Mesendoderm (in vitro differentiated cells): ENCODE results near the gene SDK2.

Experiments used
- DNase-seq: peaks from one replicate; pipeline ENCODE4 v3.0.0; 2013
- H2AK5ac ChIP-seq: 2 replicates; pipeline ENCODE4 v1.6.1; 2013; ENCODE audit warnings: low read length, inconsistent platforms
- H2BK120ac ChIP-seq: 2 replicates; pipeline ENCODE4 v1.6.1; 2013; ENCODE audit warnings: low read depth, mild to moderate bottlenecking, low read length, moderate library complexity, mixed read lengths
- H2BK15ac ChIP-seq: replicated peaks from 2 replicates; pipeline ENCODE4 v1.6.1; 2013; ENCODE audit warnings: low read depth, mild to moderate bottlenecking, moderate library complexity
- H2BK5ac ChIP-seq: 2 replicates; pipeline ENCODE4 v1.6.1; 2013; ENCODE audit warnings: low read length, inconsistent platforms
- H3K18ac ChIP-seq: 2 replicates; pipeline ENCODE4 v1.6.1; 2013; ENCODE audit warnings: mild to moderate bottlenecking, low read length, mixed read lengths
- H3K23ac ChIP-seq: one replicate; pipeline ENCODE4 v1.6.1; 2013; ENCODE audit warnings: low read length
- H3K27ac ChIP-seq: 2 replicates; pipeline ENCODE4 v1.5.1; 2013; ENCODE audit warnings: low read depth, mild to moderate bottlenecking, inconsistent platforms, low read length, moderate library complexity
- H3K27me3 ChIP-seq: 2 replicates; pipeline ENCODE4 v1.6.1; 2013; ENCODE audit warnings: low read length, control low read depth, mild to moderate bottlenecking, inconsistent platforms; ENCODE audit not compliant: insufficient read depth, poor library complexity
- H3K36me3 ChIP-seq: 2 replicates; pipeline ENCODE4 v1.6.1; 2013; ENCODE audit warnings: low read length, inconsistent platforms; ENCODE audit not compliant: control insufficient read depth, insufficient read depth
- H3K4ac ChIP-seq: one replicate; pipeline ENCODE4 v1.6.1; 2013; ENCODE audit warnings: low read depth, mild to moderate bottlenecking, low read length, moderate library complexity
- H3K4me1 ChIP-seq: 2 replicates; pipeline ENCODE4 v1.6.1; 2013; ENCODE audit warnings: low read depth, low read length, inconsistent platforms; ENCODE audit not compliant: control insufficient read depth
- H3K4me2 ChIP-seq: 2 replicates; pipeline ENCODE4 v1.6.1; 2013; ENCODE audit warnings: low read length
- H3K4me3 ChIP-seq: 2 replicates; pipeline ENCODE4 v1.5.1; 2013; ENCODE audit warnings: mild to moderate bottlenecking, low read length
- H3K56ac ChIP-seq: one replicate; pipeline ENCODE4 v1.6.1; 2013; ENCODE audit warnings: low read length
- H3K79me1 ChIP-seq: 2 replicates; pipeline ENCODE4 v1.6.1; 2013; ENCODE audit warnings: low read length, inconsistent platforms
- H3K79me2 ChIP-seq: 2 replicates; pipeline ENCODE4 v1.6.1; 2013; ENCODE audit warnings: mild to moderate bottlenecking, low read length; ENCODE audit not compliant: control insufficient read depth, insufficient read depth
- H3K9ac ChIP-seq: 2 replicates; pipeline ENCODE4 v1.6.1; 2013; ENCODE audit warnings: low read length, inconsistent platforms
- H4K5ac ChIP-seq: one replicate; pipeline ENCODE4 v1.6.1; 2013; ENCODE audit warnings: low read length
- H4K8ac ChIP-seq: one replicate; pipeline ENCODE4 v1.6.1; 2013; ENCODE audit warnings: low read depth, mild to moderate bottlenecking, control low read depth, low read length, moderate library complexity
- WGBS: extraction: QIAGEN DNeasy Blood & Tissue Kit; methylation state at CpG from one replicate; pipeline ENCODE4 v1.1.7; 2013; ENCODE audit warnings: low lambda C conversion rate, missing lambda C conversion rate; ENCODE audit not compliant: insufficient coverage; ENCODE audit errors: extremely low coverage; 5-methylcytosine and 5-hydroxymethylcytosine counted together

SDK2 gene

GRCh38 chr17:73641826-73642600 is 2.2 kb downstream of the SDK2 start:
- Histone ChIP-seq H4K8ac (no peak overlapping the region), H3K56ac (no peak overlapping the region), H3K4ac (no peak overlapping the region), H3K36me3 (peaks cover 2% of the 10 kb centered on the region), H2AK5ac (no peak overlapping the region), H2BK15ac (no peak overlapping the region), H3K23ac (no peak overlapping the region), H3K27me3 (no peaks in the 10 kb centered on the region), H3K4me3 (no peak overlapping the region), H3K18ac (no peak overlapping the region), H2BK5ac (no peak overlapping the region), H3K4me1 (no peaks in the 10 kb centered on the region), H3K27ac (no peak overlapping the region), H3K4me2 (no peak overlapping the region), H3K79me2 (peaks cover 6% of the 10 kb centered on the region), H3K79me1 (peaks cover 4% of the 10 kb centered on the region), H2BK120ac (no peak overlapping the region), H3K9ac (no peak overlapping the region), H4K5ac (no peak overlapping the region)
- no CpG with 5 or more reads among the region's 12 CpGs for WGBS
- DNase-seq, result peak; percentile 41

- Histone ChIP-seq H3K9ac (no peak overlapping the region), H3K4me2 (no peak overlapping the region), H3K4ac (no peak overlapping the region), H3K79me2 (peaks cover 6% of the 10 kb centered on the region), H3K4me3 (no peak overlapping the region), H3K27ac (no peak overlapping the region), H2BK5ac (no peak overlapping the region), H4K8ac (no peak overlapping the region), H2BK120ac (no peak overlapping the region), H3K18ac (no peak overlapping the region), H3K79me1 (peaks cover 4% of the 10 kb centered on the region), H3K27me3 (no peaks in the 10 kb centered on the region), H2BK15ac (no peak overlapping the region), H2AK5ac (no peak overlapping the region), H4K5ac (no peak overlapping the region), H3K23ac (no peak overlapping the region), H3K36me3 (peaks cover 2% of the 10 kb centered on the region), H3K4me1 (no peaks in the 10 kb centered on the region), H3K56ac (no peak overlapping the region)
- DNase-seq, result no peak
- WGBS, result no CpG with 5 or more reads among the region's 4 CpGs
Observed at GRCh38 chr17:73640691-73641090, 3.6 kb downstream of the SDK2 start.

GRCh38 chr17:73639932-73640331 is 4.3 kb downstream of the SDK2 start:
- Histone ChIP-seq H3K18ac (no peak overlapping the region), H3K23ac (no peak overlapping the region), H2BK5ac (no peak overlapping the region), H2AK5ac (no peak overlapping the region), H2BK15ac (no peak overlapping the region), H4K5ac (no peak overlapping the region), H3K79me2 (peaks cover 6% of the 10 kb centered on the region), H3K27ac (no peak overlapping the region), H3K4me3 (no peak overlapping the region), H2BK120ac (no peak overlapping the region), H3K27me3 (no peaks in the 10 kb centered on the region), H3K36me3 (peaks cover 2% of the 10 kb centered on the region), H3K4ac (no peak overlapping the region), H3K4me1 (no peaks in the 10 kb centered on the region), H3K4me2 (no peak overlapping the region), H4K8ac (no peak overlapping the region), H3K56ac (no peak overlapping the region), H3K9ac (no peak overlapping the region), H3K79me1 (peaks cover 4% of the 10 kb centered on the region)
- WGBS, result no CpG with 5 or more reads among the region's 12 CpGs
- no peak for DNase-seq

DNA sequence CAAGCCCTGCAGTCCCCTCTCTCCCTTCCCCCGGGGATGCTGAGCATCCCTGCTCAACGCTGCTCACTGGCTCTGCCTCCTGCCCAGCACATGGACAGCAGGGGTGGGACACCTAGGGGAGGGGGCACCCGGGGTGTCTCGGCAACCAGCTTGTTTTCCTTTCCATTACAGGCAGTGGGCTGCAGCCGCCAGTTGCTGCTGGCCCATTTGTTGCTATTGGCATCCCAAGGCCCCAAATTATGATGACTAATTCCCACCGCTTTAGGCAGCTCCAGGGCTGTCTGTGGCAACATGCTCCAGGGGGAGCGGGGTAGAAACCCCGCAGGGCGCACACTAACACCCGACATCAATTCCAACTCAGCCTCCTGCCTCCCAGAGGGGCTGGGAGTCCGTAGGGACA is 4.9 kb downstream of the SDK2 start:
- Histone ChIP-seq H4K8ac (no peak overlapping the region), H2AK5ac (no peak overlapping the region), H3K56ac (no peak overlapping the region), H2BK15ac (no peak overlapping the region), H3K23ac (no peak overlapping the region), H3K27ac (no peak overlapping the region), H3K4ac (no peak overlapping the region), H3K27me3 (no peaks in the 10 kb centered on the region), H3K18ac (no peak overlapping the region), H2BK5ac (no peak overlapping the region), H2BK120ac (no peak overlapping the region), H3K4me1 (no peaks in the 10 kb centered on the region), H3K36me3 (peaks cover 2% of the 10 kb centered on the region), H3K9ac (no peak overlapping the region), H3K4me2 (no peak overlapping the region), H3K79me2 (peaks cover 6% of the 10 kb centered on the region), H3K79me1 (peaks cover 4% of the 10 kb centered on the region), H3K4me3 (no peak overlapping the region), H4K5ac (no peak overlapping the region)
- WGBS, result no CpG with 5 or more reads among the region's 11 CpGs
- DNase-seq, result no peak

- no peak overlapping the region for H3K18ac ChIP-seq
- H2AK5ac ChIP-seq, result no peak overlapping the region
- no peak for DNase-seq
- H4K8ac ChIP-seq, result no peak overlapping the region
- no peak overlapping the region for H4K5ac ChIP-seq
- H3K4me1 ChIP-seq, result no peaks in the 10 kb centered on the region
- H3K27ac ChIP-seq, result no peak overlapping the region
- no peak overlapping the region for H2BK5ac ChIP-seq
- no peak overlapping the region for H3K9ac ChIP-seq
- no peak overlapping the region for H2BK120ac ChIP-seq
- no peak overlapping the region for H3K56ac ChIP-seq
- no peaks in the 10 kb centered on the region for H3K27me3 ChIP-seq
- H2BK15ac ChIP-seq, result no peak overlapping the region
- WGBS, result no CpG with 5 or more reads among the region's 3 CpGs
- H3K36me3 ChIP-seq, result peaks cover 2% of the 10 kb centered on the region
- no peak overlapping the region for H3K4me3 ChIP-seq
- no peak overlapping the region for H3K4ac ChIP-seq
- H3K79me1 ChIP-seq, result peaks cover 4% of the 10 kb centered on the region
- H3K23ac ChIP-seq, result no peak overlapping the region
- peaks cover 6% of the 10 kb centered on the region for H3K79me2 ChIP-seq
- H3K4me2 ChIP-seq, result no peak overlapping the region
Observed at GRCh38 chr17:73638556-73638955, 5.7 kb downstream of the SDK2 start.

DNA sequence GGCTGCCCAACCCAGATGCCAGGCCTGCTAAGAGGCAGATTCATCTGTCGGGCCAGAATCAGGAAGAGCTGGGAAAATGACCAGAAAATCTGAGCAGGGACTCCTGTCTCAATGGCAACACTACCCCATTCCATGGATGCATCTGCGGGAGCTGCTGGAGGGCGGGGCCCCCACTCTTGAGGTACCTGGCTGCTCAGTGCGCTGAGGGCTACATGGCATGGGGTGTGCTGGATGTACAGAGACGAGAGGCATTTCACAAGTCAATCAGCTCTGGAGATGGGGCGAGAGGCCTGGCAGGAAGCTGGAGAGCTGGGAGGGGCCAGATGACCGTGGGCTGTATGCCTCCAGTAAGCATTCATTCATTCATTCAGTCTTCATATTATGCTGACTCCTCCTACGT is 6.4 kb downstream of the SDK2 start:
- H4K8ac ChIP-seq, result no peak overlapping the region
- H3K27me3 ChIP-seq, result no peaks in the 10 kb centered on the region
- no peak overlapping the region for H2BK15ac ChIP-seq
- no peak overlapping the region for H3K23ac ChIP-seq
- no peak overlapping the region for H2BK5ac ChIP-seq
- H3K18ac ChIP-seq, result no peak overlapping the region
- H4K5ac ChIP-seq, result no peak overlapping the region
- H3K36me3 ChIP-seq, result peaks cover 2% of the 10 kb centered on the region
- H3K79me1 ChIP-seq, result peaks cover 4% of the 10 kb centered on the region
- H3K9ac ChIP-seq, result no peak overlapping the region
- no peak for DNase-seq
- no peak overlapping the region for H2AK5ac ChIP-seq
- WGBS, result no CpG with 5 or more reads among the region's 8 CpGs
- H3K27ac ChIP-seq, result no peak overlapping the region
- H3K56ac ChIP-seq, result no peak overlapping the region
- H3K4ac ChIP-seq, result no peak overlapping the region
- H2BK120ac ChIP-seq, result no peak overlapping the region
- H3K4me3 ChIP-seq, result no peak overlapping the region
- peaks cover 6% of the 10 kb centered on the region for H3K79me2 ChIP-seq
- H3K4me1 ChIP-seq, result no peaks in the 10 kb centered on the region
- H3K4me2 ChIP-seq, result no peak overlapping the region
